Nucleus accumbens (tissue), 56 donors: ENCODE measurements around the gene FAM131B.
"Not testable (repeated sequence)": the region's sequence is repeated elsewhere in the genome, so short reads cannot be mapped to it uniquely, and the experiment has no call there.

ENCODE experiments used
- DNase-seq, 56 donors: peaks; one replicate each; lab custom pipeline; 2025; lab: John Stamatoyannopoulos, UW

FAM131B gene

GRCh38 chr7:143395187-143396149, 33.0 kb upstream of the FAM131B start:
- peak in 12 of 56 donors; percentile 7 to 50 (median 23) for DNase-seq

- DNase-seq, result no peak
Observed at GRCh38 chr7:143394777-143395176, 32.3 kb upstream of the FAM131B start.

- no peak for DNase-seq
Observed at GRCh38 chr7:143394068-143394467, 31.6 kb upstream of the FAM131B start.

GRCh38 chr7:143393267-143394041, 30.9 kb upstream of the FAM131B start:
- no peak for DNase-seq

DNA sequence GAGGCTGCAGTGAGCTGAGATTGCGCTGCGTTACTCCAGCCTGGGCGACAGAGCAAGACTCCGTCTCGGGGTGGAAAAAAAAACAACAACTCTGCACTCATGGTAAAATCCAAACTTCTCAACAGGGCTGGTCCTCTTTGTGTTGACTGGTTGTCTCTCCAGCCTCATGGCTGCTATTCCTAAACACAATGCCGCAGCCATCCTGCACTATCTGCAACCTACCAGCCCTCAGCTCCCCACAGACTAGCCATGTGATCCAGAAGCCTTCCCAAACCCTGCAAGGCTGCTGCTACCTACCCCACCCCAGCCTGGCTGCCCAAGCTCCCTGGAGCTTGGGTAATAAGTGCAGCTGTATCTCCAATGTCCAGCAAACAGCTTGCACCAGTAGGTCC, 30.4 kb upstream of the FAM131B start:
- DNase-seq, result no peak

- not testable (repeated sequence) for DNase-seq
Observed at GRCh38 chr7:143392427-143392826, 29.9 kb upstream of the FAM131B start.

DNA sequence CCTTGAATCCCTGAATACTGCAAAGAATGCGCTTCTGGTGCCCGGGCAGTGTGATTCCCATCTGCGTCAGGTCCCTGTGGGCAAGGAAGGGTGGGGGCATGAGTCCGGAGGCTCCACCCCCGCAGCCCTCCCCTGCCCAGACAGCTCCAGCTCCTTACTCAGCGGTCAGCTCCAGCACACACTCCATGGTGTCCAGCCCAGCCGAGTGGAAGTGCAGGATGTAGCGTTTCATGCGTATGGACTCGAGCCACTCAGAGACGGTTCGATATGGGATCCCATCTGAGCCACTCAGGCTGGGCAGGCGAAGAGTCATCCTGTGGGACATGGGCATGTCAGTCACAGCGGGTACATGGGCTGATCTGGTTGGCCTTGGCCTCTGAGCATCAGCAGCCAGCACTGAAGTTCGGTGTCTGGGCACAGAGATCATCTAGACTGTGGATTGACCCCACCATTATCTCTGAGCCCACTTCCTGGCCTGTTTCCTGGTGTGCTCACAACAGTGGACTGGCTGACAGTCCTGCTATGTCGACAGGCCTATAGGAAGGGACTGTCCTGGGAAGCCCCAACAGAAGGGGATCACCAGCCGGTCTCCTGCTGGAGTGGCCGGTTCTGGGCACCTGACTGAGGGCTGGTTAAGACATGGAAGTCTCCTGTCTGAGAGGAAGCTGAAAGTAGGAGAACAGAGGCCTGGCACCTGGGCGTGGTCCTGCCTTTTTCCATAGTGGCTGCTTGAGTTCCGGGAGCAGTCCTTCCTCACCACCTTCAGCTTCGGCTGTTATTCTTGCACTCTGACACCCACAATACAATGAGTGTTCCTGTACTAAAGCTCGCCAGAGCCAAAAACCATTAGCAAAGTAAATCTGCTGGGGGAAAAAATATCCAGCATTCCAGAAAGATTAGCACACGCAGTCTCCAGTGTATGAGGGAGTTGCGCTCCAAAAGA, 29.2 kb upstream of the FAM131B start:
- DNase-seq, result no peak

GRCh38 chr7:143390773-143391317, 28.3 kb upstream of the FAM131B start:
- DNase-seq, result no peak

GRCh38 chr7:143390104-143390772, 27.7 kb upstream of the FAM131B start:
- no peak for DNase-seq

DNA sequence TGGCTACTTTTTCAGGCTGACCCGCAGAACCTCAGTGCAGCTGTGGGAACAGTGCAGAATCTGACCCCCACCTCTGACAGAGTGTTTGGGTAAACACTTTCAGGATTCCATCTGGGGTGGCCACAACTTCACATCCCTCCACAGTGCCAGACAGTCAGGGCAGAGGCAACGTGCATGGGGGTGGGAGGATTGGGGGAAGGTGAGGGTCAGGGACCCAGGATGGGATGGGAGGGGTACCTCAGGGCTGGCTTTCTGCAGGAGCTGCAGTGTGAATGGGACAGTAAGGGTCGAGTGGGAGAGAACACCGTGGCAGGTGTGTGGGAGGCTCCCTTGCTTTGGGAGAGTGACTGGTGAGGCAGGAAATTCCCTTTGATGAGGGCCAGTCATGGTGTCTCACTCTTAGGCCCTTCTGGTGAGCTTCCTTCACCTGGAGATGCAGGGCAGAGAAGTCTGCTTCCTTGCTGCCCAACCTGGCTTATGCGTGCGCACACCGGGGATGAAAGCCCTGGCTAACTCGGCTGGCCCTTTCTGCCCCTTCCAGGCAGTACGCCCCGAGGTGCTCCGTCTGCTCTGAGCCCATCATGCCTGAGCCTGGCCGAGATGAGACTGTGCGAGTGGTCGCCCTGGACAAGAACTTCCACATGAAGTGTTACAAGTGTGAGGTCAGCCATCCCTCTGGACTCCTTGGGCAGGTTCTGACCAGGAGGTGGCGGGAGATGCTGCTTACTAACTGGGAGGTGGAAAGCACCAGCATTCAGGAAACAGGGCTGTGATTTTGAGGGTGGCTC, 27.0 kb upstream of the FAM131B start:
- no peak for DNase-seq

GRCh38 chr7:143388491-143389101, 26.1 kb upstream of the FAM131B start:
- no peak for DNase-seq

DNA sequence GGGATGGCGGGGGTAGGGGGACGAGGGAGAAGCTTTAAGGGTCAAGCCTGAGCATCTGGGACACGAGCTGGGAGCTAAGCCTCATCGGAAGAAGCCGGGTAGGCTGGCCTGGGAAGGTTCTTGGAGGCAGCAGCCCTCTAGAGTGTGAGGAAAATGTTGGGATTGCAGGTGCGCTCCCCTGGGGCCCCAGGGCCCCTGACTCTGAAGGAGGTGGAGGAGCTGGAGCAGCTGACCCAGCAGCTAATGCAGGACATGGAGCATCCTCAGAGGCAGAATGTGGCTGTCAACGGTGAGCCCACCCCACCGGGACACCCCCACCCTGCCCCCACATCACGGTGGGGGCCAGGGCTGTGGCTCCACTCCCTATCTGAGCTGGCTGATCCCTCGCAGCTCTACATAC, 25.5 kb upstream of the FAM131B start:
- no peak for DNase-seq

DNA sequence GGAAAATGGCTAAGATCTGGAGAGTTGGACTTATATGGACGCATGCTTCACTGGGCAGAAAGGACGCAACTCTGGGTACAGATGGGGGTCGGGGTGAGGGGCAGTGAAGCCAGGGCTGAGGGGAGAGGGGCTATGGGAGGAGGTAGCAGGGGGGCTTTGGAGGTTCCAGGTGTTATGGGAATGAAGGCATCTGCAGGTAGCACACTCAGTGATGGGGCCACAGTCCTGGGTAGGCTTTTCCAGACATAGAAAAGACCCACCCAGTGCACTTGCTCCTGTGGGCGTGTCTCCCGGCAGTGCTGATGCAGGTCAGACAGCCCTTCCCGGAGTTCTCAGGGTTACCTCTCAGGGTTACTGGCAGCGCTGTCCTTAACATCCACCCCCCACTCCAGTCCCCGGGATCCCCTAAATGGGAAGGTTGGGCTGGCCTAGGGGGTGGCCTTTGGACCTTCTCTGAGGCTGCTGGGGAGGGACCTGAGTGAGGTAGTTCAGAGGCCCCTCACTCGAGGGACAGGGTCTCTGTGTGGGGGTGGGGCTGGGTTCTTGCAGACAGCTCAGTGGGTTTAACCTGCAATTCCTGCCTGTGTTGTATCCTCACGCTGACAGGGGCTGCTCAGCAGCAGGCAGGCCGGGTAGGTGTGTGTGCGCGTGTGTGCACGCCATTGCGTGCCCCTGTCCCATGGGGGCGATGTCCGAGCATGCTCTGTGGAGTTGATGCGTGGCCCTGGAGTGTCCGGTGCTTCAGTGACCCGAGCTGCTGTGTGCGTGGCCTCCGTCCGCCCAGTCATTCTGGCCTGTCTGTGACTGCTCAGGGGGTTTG, 24.9 kb upstream of the FAM131B start:
- DNase-seq, result no peak

DNA sequence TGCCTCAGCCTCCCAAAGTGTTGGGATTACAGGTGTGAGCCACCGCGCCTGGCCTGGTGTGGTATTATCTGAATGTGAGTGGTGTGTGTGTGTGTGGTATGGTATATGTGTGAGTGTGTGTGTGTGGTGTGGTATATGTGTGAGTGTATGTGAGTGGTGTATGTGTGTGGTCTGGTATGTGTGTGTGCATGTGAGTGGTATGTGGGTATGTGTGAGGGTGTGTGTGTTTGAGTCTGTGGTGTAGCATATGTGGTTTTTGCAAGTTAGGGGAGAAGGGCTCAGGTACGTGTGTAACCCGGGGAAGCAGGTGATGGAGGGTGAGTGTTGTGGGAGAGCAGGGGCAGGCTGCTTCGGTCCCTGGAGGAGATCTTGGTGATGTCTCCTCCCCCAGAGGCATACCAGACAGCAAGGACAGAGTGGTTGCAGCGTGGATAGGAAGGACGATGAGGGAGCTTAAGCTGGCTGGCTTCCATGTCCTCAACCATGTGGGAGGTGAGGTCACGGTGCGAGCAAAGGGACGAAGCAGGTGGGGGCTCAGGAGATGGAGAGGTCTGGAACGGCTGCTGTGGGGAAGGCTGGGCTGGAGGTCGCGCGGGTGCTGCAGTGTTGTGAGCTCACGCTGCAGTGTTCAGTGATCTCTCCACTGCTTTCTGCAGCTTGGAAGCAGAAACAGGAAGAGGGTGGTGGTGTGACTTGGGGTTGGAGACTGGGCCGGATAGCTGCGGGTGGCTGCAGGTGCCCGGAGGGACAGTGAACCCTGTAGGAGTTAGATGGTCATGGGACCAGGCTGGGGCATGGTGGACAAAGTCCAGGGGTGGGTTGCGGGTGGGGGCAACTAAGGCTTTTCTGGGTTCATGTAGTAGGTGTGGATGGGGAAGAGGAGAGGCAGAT, 23.6 kb upstream of the FAM131B start:
- DNase-seq, result no peak

- DNase-seq, result no peak
Observed at GRCh38 chr7:143384661-143385631, 22.4 kb upstream of the FAM131B start.
